Central memory CD8-positive, alpha-beta T cell (primary cell): ENCODE measurements around the gene DOK1.
A peak's percentile ranks its signal among the peaks of the same experiment; 100 is the strongest.

Experiments used
- ATAC-seq: fragments of 150-1000 bp; cut with Tn5 transposase; replicated peaks from 2 replicates; pipeline ENCODE4 v1.10.0; 2022; ENCODE audit warnings: mild to moderate bottlenecking, moderate FRiP score, moderate number of reproducible peaks; ENCODE audit not compliant: poor library complexity, severe bottlenecking; ENCODE audit errors: extremely low read depth
- DNase-seq, 2 donors: peaks; one replicate each; pipeline ENCODE4 v3.0.0; 2021; ENCODE audit warnings: low spot score in 2 of 2
- H3K27ac Mint-ChIP-seq: one replicate; pipeline ENCODE4 v1.8.0; 2022; ENCODE audit warnings: low read depth, mild to moderate bottlenecking, moderate library complexity, mixed read lengths
- H3K27me3 Mint-ChIP-seq: one replicate; pipeline ENCODE4 v1.8.0; 2022; ENCODE audit warnings: mixed read lengths
- H3K36me3 Mint-ChIP-seq: one replicate; pipeline ENCODE4 v1.8.0; 2022; ENCODE audit warnings: mild to moderate bottlenecking, moderate library complexity, mixed read lengths; ENCODE audit not compliant: insufficient read depth
- H3K4me1 Mint-ChIP-seq: one replicate; pipeline ENCODE4 v1.8.0; 2022; ENCODE audit warnings: mixed read lengths
- H3K4me3 Mint-ChIP-seq: one replicate; pipeline ENCODE4 v1.8.0; 2022; ENCODE audit warnings: mild to moderate bottlenecking, moderate library complexity, mixed read lengths
- H3K9me3 Mint-ChIP-seq: one replicate; pipeline ENCODE4 v1.8.0; 2022; ENCODE audit warnings: mixed read lengths

The DOK1 gene

GRCh38 chr2:74515271-74515980, 39.1 kb upstream of the DOK1 start:
- H3K9me3 Mint-ChIP-seq, result no peaks in the 10 kb centered on the region
- no peak for ATAC-seq
- peaks cover 8% of the 10 kb centered on the region for H3K4me1 Mint-ChIP-seq
- H3K4me3 Mint-ChIP-seq, result peak overlapping the region; percentile 66
- DNase-seq, result no peak
- peak overlapping the region; percentile 39 for H3K27ac Mint-ChIP-seq
- H3K36me3 Mint-ChIP-seq, result peaks cover 11% of the 10 kb centered on the region
- H3K27me3 Mint-ChIP-seq, result peaks cover 85% of the 10 kb centered on the region

GRCh38 chr2:74515981-74516633, 38.4 kb upstream of the DOK1 start:
- no peaks in the 10 kb centered on the region for H3K9me3 Mint-ChIP-seq
- peaks cover 11% of the 10 kb centered on the region for H3K36me3 Mint-ChIP-seq
- H3K4me3 Mint-ChIP-seq, result peak overlapping the region; percentile 66
- H3K27ac Mint-ChIP-seq, result no peak overlapping the region
- ATAC-seq (peak; percentile 35), DNase-seq (peak in 1 of 2 donors; percentile 43)
- peaks cover 82% of the 10 kb centered on the region for H3K27me3 Mint-ChIP-seq
- H3K4me1 Mint-ChIP-seq, result peaks cover 8% of the 10 kb centered on the region

- no peak for DNase-seq
- Mint-ChIP-seq H3K36me3 (peaks cover 9% of the 10 kb centered on the region), H3K27me3 (peaks cover 77% of the 10 kb centered on the region), H3K9me3 (no peaks in the 10 kb centered on the region), H3K4me1 (peaks cover 8% of the 10 kb centered on the region), H3K4me3 (peak overlapping the region; percentile 66), H3K27ac (no peak overlapping the region)
- no peak for ATAC-seq
Observed at GRCh38 chr2:74516650-74517049, 37.9 kb upstream of the DOK1 start.

GRCh38 chr2:74522516-74522915, 32.0 kb upstream of the DOK1 start:
- Mint-ChIP-seq H3K4me1 (peaks cover 9% of the 10 kb centered on the region), H3K27me3 (peaks cover 34% of the 10 kb centered on the region), H3K4me3 (no peak overlapping the region), H3K9me3 (no peaks in the 10 kb centered on the region), H3K36me3 (peaks cover 11% of the 10 kb centered on the region), H3K27ac (no peak overlapping the region)
- ATAC-seq, result no peak
- DNase-seq, result no peak

GRCh38 chr2:74524005-74524404, 30.5 kb upstream of the DOK1 start:
- DNase-seq, result no peak
- Mint-ChIP-seq H3K27me3 (peaks cover 19% of the 10 kb centered on the region), H3K4me3 (no peak overlapping the region), H3K9me3 (no peaks in the 10 kb centered on the region), H3K36me3 (peaks cover 20% of the 10 kb centered on the region), H3K27ac (no peak overlapping the region), H3K4me1 (peaks cover 21% of the 10 kb centered on the region)
- ATAC-seq, result no peak

- no peak overlapping the region for H3K4me3 Mint-ChIP-seq
- H3K27ac Mint-ChIP-seq, result no peak overlapping the region
- peaks cover 26% of the 10 kb centered on the region for H3K36me3 Mint-ChIP-seq
- H3K4me1 Mint-ChIP-seq, result peaks cover 23% of the 10 kb centered on the region
- DNase-seq (no peak), ATAC-seq (no peak)
- peaks cover 7% of the 10 kb centered on the region for H3K27me3 Mint-ChIP-seq
- H3K9me3 Mint-ChIP-seq, result no peaks in the 10 kb centered on the region
Observed at GRCh38 chr2:74524955-74525716, 29.4 kb upstream of the DOK1 start.

GRCh38 chr2:74525717-74526648, 28.5 kb upstream of the DOK1 start, which contains the start of gene DQX1:
TSS of gene DQX1 (minus strand) at chr2:74526231. CDS start at chr2:74525729, 502 bp downstream.
- H3K27ac Mint-ChIP-seq, result no peak within 1 kb of the TSS
- H3K27me3 Mint-ChIP-seq, result no peaks in the 10 kb centered on the region
- H3K36me3 Mint-ChIP-seq, result peaks cover 29% of the 10 kb centered on the region
- DNase-seq (no peak), ATAC-seq (no peak)
- H3K4me1 Mint-ChIP-seq, result peaks cover 30% of the 10 kb centered on the region
- H3K4me3 Mint-ChIP-seq, result no peak within 1 kb of the TSS
- no peaks in the 10 kb centered on the region for H3K9me3 Mint-ChIP-seq

GRCh38 chr2:74526649-74527230, 27.8 kb upstream of the DOK1 start:
- H3K27ac Mint-ChIP-seq, result no peak overlapping the region
- H3K4me1 Mint-ChIP-seq, result peaks cover 38% of the 10 kb centered on the region
- DNase-seq (no peak), ATAC-seq (no peak)
- no peaks in the 10 kb centered on the region for H3K9me3 Mint-ChIP-seq
- no peak overlapping the region for H3K4me3 Mint-ChIP-seq
- peaks cover 29% of the 10 kb centered on the region for H3K36me3 Mint-ChIP-seq
- no peaks in the 10 kb centered on the region for H3K27me3 Mint-ChIP-seq

- DNase-seq (no peak), ATAC-seq (no peak)
- Mint-ChIP-seq H3K36me3 (peaks cover 29% of the 10 kb centered on the region), H3K9me3 (no peaks in the 10 kb centered on the region), H3K27me3 (no peaks in the 10 kb centered on the region), H3K4me1 (peaks cover 47% of the 10 kb centered on the region), H3K27ac (peak overlapping the region; percentile 93), H3K4me3 (peak overlapping the region; percentile 88)
Observed at GRCh38 chr2:74527741-74528140, 26.8 kb upstream of the DOK1 start.

GRCh38 chr2:74528600-74529356, 25.7 kb upstream of the DOK1 start:
- Mint-ChIP-seq H3K4me3 (peak overlapping the region; percentile 88), H3K27me3 (no peaks in the 10 kb centered on the region), H3K27ac (peak overlapping the region; percentile 93), H3K4me1 (peaks cover 47% of the 10 kb centered on the region), H3K36me3 (peaks cover 31% of the 10 kb centered on the region), H3K9me3 (no peaks in the 10 kb centered on the region)
- no peak for ATAC-seq
- DNase-seq, result no peak
